K562 (cell line): ENCODE data around the gene DIP2C. TPM values are rescaled to one million over a fixed set of nuclear protein-coding genes. Genes with fewer than 3 reads are reported as not detected.

Experiments
- ATAC-seq: fragments of 200-7000 bp; cut with Tn5 transposase; 3 replicates; pipeline ENCODE4 v1.9.1; 2020; ENCODE audit warnings: moderate library complexity
- BruUV-seq: library from RNA; stranded (reverse); fragments of 400-500 nt; replicated peaks from 2 replicates; lab custom pipeline; 2021; lab: Mats Ljungman, UMichigan
- CTCF ChIA-PET: fragments of 300-600 bp; formaldehyde crosslinking; extraction: SDS; loops from one replicate; lab custom pipeline; 2021; ENCODE audit warnings: low intra/inter-chr PET ratio; lab: Yijun Ruan, JAX
- POLR2A ChIA-PET: fragments of 300-600, 350-650 bp; sonication (Branson Sonifier 250); formaldehyde crosslinking; extraction: SDS; loops from one replicate; lab custom pipeline; 2021; ENCODE audit warnings: antibody characterized with exemption, inconsistent platforms; lab: Yijun Ruan, JAX
- DNase-seq, 4 experiments: peaks; one replicate each; pipeline versions ENCODE4 v3.0.0 to v3.0.0-alpha.2; 2011 to 2018; ENCODE audit warnings: low spot score in 3 of 4, mixed read lengths in 3 of 4; ENCODE audit errors: extremely low read depth in 1 of 4
- FAIRE-seq: peaks from 2 replicates; lab custom pipeline; 2011; peaks lifted over from hg19 to GRCh38; lab: Jason Lieb, UNC
- H2AFZ ChIP-seq: 2 replicates; pipeline ENCODE4 v1.6.0; 2011; ENCODE audit warnings: low read depth, low read length, control low read depth, inconsistent platforms
- H3K27ac ChIP-seq: fragments of 200-600 bp; 3 replicates; pipeline ENCODE4 v1.8.0; 2011; ENCODE audit warnings: low read depth, mild to moderate bottlenecking, control low read depth, inconsistent platforms, low read length, moderate library complexity, mixed read lengths; ENCODE audit errors: extremely low read depth
- H3K27me3 ChIP-seq, 2 experiments: fragments of 300-600 bp in 1 of 2; 2 replicates in 1 of 2; 3 replicates in 1 of 2; pipeline versions ENCODE4 v1.6.0 to v1.8.0; 2011; ENCODE audit warnings: inconsistent platforms in 2 of 2, low read length in 2 of 2, mild to moderate bottlenecking in 1 of 2, mixed read lengths in 1 of 2, moderate library complexity in 1 of 2; ENCODE audit not compliant: control insufficient read depth in 2 of 2, insufficient read depth in 2 of 2
- H3K36me3 ChIP-seq: fragments of 300-600 bp; 3 replicates; pipeline ENCODE4 v1.8.0; 2011; ENCODE audit warnings: mild to moderate bottlenecking, low read length, inconsistent platforms; ENCODE audit not compliant: control insufficient read depth, insufficient read depth
- H3K4me1 ChIP-seq, 2 experiments: fragments of 200-600 bp in 1 of 2; replicated peaks in 1 of 2; 2 replicates in 1 of 2; 3 replicates in 1 of 2; pipeline versions ENCODE4 v1.5.1 to v1.8.0; 2011; ENCODE audit warnings: inconsistent platforms in 2 of 2, low read length in 2 of 2, mild to moderate bottlenecking in 1 of 2, mixed read lengths in 1 of 2, moderate library complexity in 1 of 2; ENCODE audit not compliant: control insufficient read depth in 2 of 2, insufficient read depth in 2 of 2
- H3K4me2 ChIP-seq: 2 replicates; pipeline ENCODE4 v1.6.1; 2011; ENCODE audit warnings: low read length, control low read depth, inconsistent platforms, mixed read lengths; ENCODE audit not compliant: insufficient read depth
- H3K4me3 ChIP-seq: fragments of 200-600 bp; sonication (generic), shearing (Covaris generic); 2 replicates; pipeline ENCODE4 v1.5.1; 2016; ENCODE audit warnings: control low read depth, inconsistent platforms
- H3K79me2 ChIP-seq: fragments of 200-600 bp; 3 replicates; pipeline ENCODE4 v1.8.0; 2011; ENCODE audit warnings: low read length, inconsistent platforms; ENCODE audit not compliant: control insufficient read depth, insufficient read depth
- H3K9ac ChIP-seq, 2 experiments: 2 replicates each; pipeline versions ENCODE4 v1.6.0 to v1.6.1; 2011; ENCODE audit warnings: low read depth in 2 of 2, low read length in 2 of 2, control low read depth in 1 of 2, inconsistent platforms in 1 of 2, mild to moderate bottlenecking in 1 of 2, mixed read lengths in 1 of 2; ENCODE audit not compliant: insufficient read depth in 1 of 2
- H3K9me1 ChIP-seq: one replicate; pipeline ENCODE4 v1.6.0; 2011; ENCODE audit warnings: inconsistent platforms, mild to moderate bottlenecking, low read length, moderate library complexity; ENCODE audit not compliant: control insufficient read depth, insufficient read depth
- H3K9me3 ChIP-seq: replicated peaks from 2 replicates; pipeline ENCODE4 v1.5.1; 2011; ENCODE audit warnings: low read depth, low read length, inconsistent platforms; ENCODE audit not compliant: control insufficient read depth, insufficient read depth
- H4K20me1 ChIP-seq: replicated peaks from 2 replicates; pipeline ENCODE4 v1.6.1; 2011; ENCODE audit warnings: low read length, inconsistent platforms, mixed read lengths; ENCODE audit not compliant: control insufficient read depth, insufficient read depth
- ARID1B ChIP-seq: fragments of 450-650 bp; IDR thresholded peaks from 2 replicates; pipeline ENCODE4 v1.6.1; 2016; ENCODE audit warnings: antibody characterized with exemption, mild to moderate bottlenecking, inconsistent platforms
- BHLHE40 ChIP-seq: IDR thresholded peaks from 2 replicates; pipeline ENCODE4 v1.6.1; 2011; ENCODE audit warnings: low read length, improper control_type of control experiment
- BRD9 ChIP-seq: fragments of 450-650 bp; IDR thresholded peaks from 2 replicates; pipeline ENCODE4 v1.6.1; 2018; ENCODE audit warnings: low read depth; ENCODE audit not compliant: partially characterized antibody
- GTF2F1 ChIP-seq: IDR thresholded peaks from 2 replicates; pipeline ENCODE4 v1.6.1; 2011; ENCODE audit warnings: low read depth, low read length, improper control_type of control experiment
- KLF6 ChIP-seq: fragments of 250-450 bp; sonication (Bioruptor Pico); IDR thresholded peaks from 2 replicates; pipeline ENCODE4 v1.4.0; 2020; ENCODE audit warnings: mild to moderate bottlenecking, moderate library complexity, borderline replicate concordance
- NRF1 ChIP-seq, 2 experiments: fragments of 450-650 bp; IDR thresholded peaks in 1 of 2; conservative IDR thresholded peaks in 1 of 2; 2 replicates each; pipeline ENCODE4 v1.6.1; 2014; ENCODE audit warnings: mild to moderate bottlenecking in 2 of 2
- POLR2A ChIP-seq: fragments of 450-650 bp; conservative IDR thresholded peaks from 2 replicates; pipeline ENCODE4 v1.6.1; 2016
- POLR3A ChIP-seq: IDR thresholded peaks from 2 replicates; pipeline ENCODE4 v1.6.1; 2011; ENCODE audit warnings: borderline replicate concordance, mild to moderate bottlenecking, moderate library complexity; ENCODE audit not compliant: insufficient read length, insufficient read depth; ENCODE audit errors: extremely low read depth
- ZC3H8 ChIP-seq: fragments of 450-650 bp; IDR thresholded peaks from 2 replicates; pipeline ENCODE4 v1.6.1; 2017
- WGBS: fragments of 100-300 bp; shearing (Covaris generic); methylation state at CpG from one replicate; pipeline ENCODE4 v1.1.6; 2016; ENCODE audit warnings: low coverage, mixed read lengths; ENCODE audit not compliant: insufficient coverage; ENCODE audit errors: missing lambda C conversion rate; 5-methylcytosine and 5-hydroxymethylcytosine counted together
- in situ Hi-C: fragments of 300-500 bp; cut with MboI; formaldehyde crosslinking; loops from 4 replicates; pipeline ENCODE4 v1.15.0; 2018; ENCODE audit warnings: inconsistent platforms, mixed read lengths
- intact Hi-C: fragments of 100-400 bp; cut with micrococcal nuclease; formaldehyde crosslinking; loops from 2 replicates; pipeline ENCODE4 v1.14.2; 2022
- polyA plus RNA-seq, 8 experiments: library from polyadenylated mRNA; depleted of rRNA in 4 of 8; stranded (reverse) in 5 of 8; unstranded in 3 of 8; fragments of >200 nt; fragmentation: Nextera tagmentation in 2 of 8; fragmentation: Illumina TruSeq in 1 of 8; extraction: Ambion mirVana in 2 of 8; extraction: Trizol in 1 of 8; gene quantifications; 2 replicates each; pipeline versions ENCODE4 v1.2.1 to v1.2.3, GENCODE V29; 2011 to 2014; ENCODE audit warnings: inconsistent platforms in 1 of 8, missing spikeins in 1 of 8
- total RNA-seq, 7 experiments: library from RNA; depleted of rRNA in 6 of 7; stranded (reverse); fragments of >200 nt in 6 of 7; fragmentation: Illumina TruSeq in 2 of 7; extraction: Trizol in 2 of 7; gene quantifications; 2 replicates each; pipeline versions ENCODE4 v1.2.1 to v1.2.3, GENCODE V29; 2011 to 2021; ENCODE audit warnings: low replicate concordance in 1 of 7

Gene DIP2C
- total and polyA plus RNA-seq, 9 of the 15 experiments (the other 6 are each of a cell fraction or from before 2014, with no cell fraction given), result 0.01 TPM; not detected in 8

- POLR2A ChIA-PET, result interaction anchor here (0.8 to 1.2 kb wide), 2 partner anchors 22 to 115 kb away, joined by 3 to 4 read pairs; no protein-coding TSS in a partner anchor
Measured at GRCh38 chr10:459743-460142, 229.7 kb downstream of the DIP2C start.

GRCh38 chr10:458421-458851, 231.0 kb downstream of the DIP2C start:
- intact Hi-C loops, result no loop called here
- no peaks in the 10 kb centered on the region for H3K36me3 ChIP-seq

More at GRCh38 chr10:459743-460142, 229.7 kb downstream of the DIP2C start:
- H3K4me3 ChIP-seq, result no peak overlapping the region
- no peak for TF ChIP-seq ZC3H8
- TF ChIP-seq BHLHE40, result peak; percentile 19; the same call in 1 of the 2 replicates
- no peaks in the 10 kb centered on the region for H3K9me3 ChIP-seq
- no peaks in the 10 kb centered on the region for H3K4me1 ChIP-seq
- no peak for DNase-seq
- no peak for ATAC-seq
- 0% methylated on average over 11 of the region's 12 CpGs for WGBS
- no peaks in the 10 kb centered on the region for H4K20me1 ChIP-seq
- H3K36me3 ChIP-seq, result no peaks in the 10 kb centered on the region
- H3K27ac ChIP-seq, result no peak overlapping the region
- H3K9ac ChIP-seq, result no peak overlapping the region
- no peak overlapping the region for H3K4me2 ChIP-seq
- no TSS peak for BruUV-seq
- CTCF ChIA-PET, result no interaction called here
- no peaks in the 10 kb centered on the region for H3K9me1 ChIP-seq
- H3K27me3 ChIP-seq, result peaks cover 8 to 28% of the 10 kb centered on the region in 2 experiments; a peak in 4 of 5 replicates
- intact Hi-C loops, result no loop called here
- in situ Hi-C loops, result no loop called here
- H2AFZ ChIP-seq, result no peak overlapping the region
- FAIRE-seq, result no peak
- no peaks in the 10 kb centered on the region for H3K79me2 ChIP-seq

More at GRCh38 chr10:458421-458851, 231.0 kb downstream of the DIP2C start:
- no peaks in the 10 kb centered on the region for H4K20me1 ChIP-seq
- FAIRE-seq, result no peak
- H3K27ac ChIP-seq, result no peak overlapping the region
- under 1% methylated on average over 21 of the region's 21 CpGs for WGBS
- H3K9me3 ChIP-seq, result no peaks in the 10 kb centered on the region
- no TSS peak for BruUV-seq
- no peak overlapping the region for H3K4me3 ChIP-seq
- H3K4me2 ChIP-seq, result no peak overlapping the region
- no peak overlapping the region; a peak in 1 of 4 replicates for H3K9ac ChIP-seq
- TF ChIP-seq ARID1B (no peak), NRF1 (conservative IDR thresholded peaks at IDR 0.05 in 1 of 2, IDR thresholded peaks at IDR 0.05 in 1 of 2) (no peak), POLR3A (no peak), GTF2F1 (no peak), KLF6 (no peak), BRD9 (no peak), POLR2A (no peak)
- H3K9me1 ChIP-seq, result no peaks in the 10 kb centered on the region
- in situ Hi-C loops, result no loop called here
- no peak overlapping the region for H2AFZ ChIP-seq
- no peak for DNase-seq
- peaks cover 8 to 32% of the 10 kb centered on the region in 2 experiments; a peak in 4 of 5 replicates for H3K27me3 ChIP-seq
- H3K4me1 ChIP-seq, result no peaks in the 10 kb centered on the region
- ChIA-PET CTCF (no interaction called here), POLR2A (no interaction called here)
- ATAC-seq, result no peak
- no peaks in the 10 kb centered on the region for H3K79me2 ChIP-seq
